ENCODE results near the gene CENPX.

- TF ChIP-seq CTCF (IDR thresholded peaks at IDR 0.05) (no peak), REST (IDR thresholded peaks at IDR 0.05; ENCODE audit: insufficient read depth in 1 of 2, low read depth in 2 of 2, low read length in 1 of 2) (no peak), POLR2AphosphoS5 (IDR thresholded peaks at IDR 0.05; ENCODE audit: low read depth, low read length) (no peak), TCF7L2 (IDR thresholded peaks at IDR 0.05; ENCODE audit: low read depth, low read length) (no peak)
Measured at GRCh38 chr17:82007495-82008257, 15.0 kb downstream of the CENPX start.
